Stomach (tissue), 4 donors: Measurements from ENCODE around the gene UBFD1.

Experiments used
- CTCF ChIP-seq, 7 experiments: fragments of 450-650 bp in 4 of 7; fragments of 200-600 bp in 3 of 7; sonication (generic) in 3 of 7; IDR thresholded peaks; one replicate each; pipeline ENCODE4 v1.5.1; 2016 to 2019; ENCODE audit warnings: antibody characterized with exemption in 7 of 7, control low read depth in 2 of 7, mild to moderate bottlenecking in 1 of 7
- POLR2A ChIP-seq, 4 donors: fragments of 450-650 bp; IDR thresholded peaks; one replicate each; pipeline ENCODE4 v1.6.1; 2016; ENCODE audit warnings: antibody characterized with exemption in 4 of 4, control low read depth in 2 of 4, mild to moderate bottlenecking in 1 of 4, moderate library complexity in 1 of 4

GRCh38 chr16:23607726-23608125 is 50.2 kb downstream of the UBFD1 start:
- TF ChIP-seq CTCF (IDR thresholded peaks at IDR 0.05), result no peak
- TF ChIP-seq POLR2A (IDR thresholded peaks at IDR 0.05), result no peak
